ENCODE results near the gene SRSF12. TPM values are rescaled to one million over a fixed set of nuclear protein-coding genes. Genes with fewer than 3 reads are reported as not detected.

Gene SRSF12
- total RNA-seq, 1 donor from 2014 or later: 0.53 TPM

DNA sequence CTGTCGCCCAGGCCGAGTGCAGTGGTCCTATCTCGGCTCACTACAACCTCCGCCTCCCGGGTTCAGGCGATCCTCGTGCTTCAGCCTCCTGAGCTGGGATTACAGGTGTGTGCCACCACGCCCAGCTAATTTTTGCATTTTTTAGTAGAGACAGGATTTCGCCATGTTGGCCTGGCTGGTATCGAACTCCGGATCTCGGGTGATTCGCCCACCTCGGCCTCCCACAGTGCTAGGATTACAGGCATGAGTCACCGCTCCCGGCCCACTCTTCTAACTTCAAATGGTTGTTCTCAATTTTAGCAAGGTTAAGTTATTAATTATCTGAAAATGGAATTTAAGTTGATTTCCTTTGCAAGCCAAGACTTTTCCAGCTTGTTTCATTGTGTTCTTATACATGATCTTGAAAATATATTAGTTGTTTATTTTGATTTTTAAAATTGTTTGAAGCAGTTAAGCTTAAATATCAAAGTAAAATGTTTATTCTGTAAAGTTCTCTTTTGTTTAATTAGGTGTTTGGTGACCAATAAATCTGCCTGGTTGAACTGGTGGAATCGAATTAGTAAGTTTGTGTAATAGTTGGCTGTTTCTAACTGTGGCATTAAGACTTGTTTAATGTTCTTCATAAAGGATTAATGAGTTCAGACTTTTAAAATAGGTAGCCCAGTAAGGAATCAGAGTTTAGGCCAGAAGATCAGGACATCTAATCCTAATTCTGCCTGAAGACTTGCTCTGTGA is 30.3 kb upstream of the SRSF12 start:
- Histone ChIP-seq H3K27me3 (no peaks in the 10 kb centered on the region), H3K27ac (peak overlapping the region; percentile 92 to 98), H3K4me1 (peaks cover 0 to 15% of the 10 kb centered on the region in 2 donors), H3K4me3 (peak overlapping the region; percentile 4 to 86), H3K36me3 (peaks cover 0 to 17% of the 10 kb centered on the region in 2 donors), H3K9me3 (no peaks in the 10 kb centered on the region)
- no peak for DNase-seq (ENCODE audit: low spot score in 2 of 2)
- intact Hi-C loops (cut with DNase I): loop anchor here (5.0 kb wide), 2 partner anchors 74 to 204 kb away; partner anchors contain the start of gene UBE2J1
- TF ChIP-seq, protein P1, sequence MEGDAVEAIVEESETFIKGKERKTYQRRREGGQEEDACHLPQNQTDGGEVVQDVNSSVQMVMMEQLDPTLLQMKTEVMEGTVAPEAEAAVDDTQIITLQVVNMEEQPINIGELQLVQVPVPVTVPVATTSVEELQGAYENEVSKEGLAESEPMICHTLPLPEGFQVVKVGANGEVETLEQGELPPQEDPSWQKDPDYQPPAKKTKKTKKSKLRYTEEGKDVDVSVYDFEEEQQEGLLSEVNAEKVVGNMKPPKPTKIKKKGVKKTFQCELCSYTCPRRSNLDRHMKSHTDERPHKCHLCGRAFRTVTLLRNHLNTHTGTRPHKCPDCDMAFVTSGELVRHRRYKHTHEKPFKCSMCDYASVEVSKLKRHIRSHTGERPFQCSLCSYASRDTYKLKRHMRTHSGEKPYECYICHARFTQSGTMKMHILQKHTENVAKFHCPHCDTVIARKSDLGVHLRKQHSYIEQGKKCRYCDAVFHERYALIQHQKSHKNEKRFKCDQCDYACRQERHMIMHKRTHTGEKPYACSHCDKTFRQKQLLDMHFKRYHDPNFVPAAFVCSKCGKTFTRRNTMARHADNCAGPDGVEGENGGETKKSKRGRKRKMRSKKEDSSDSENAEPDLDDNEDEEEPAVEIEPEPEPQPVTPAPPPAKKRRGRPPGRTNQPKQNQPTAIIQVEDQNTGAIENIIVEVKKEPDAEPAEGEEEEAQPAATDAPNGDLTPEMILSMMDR (IDR thresholded peaks at IDR 0.05): no peak

DNA sequence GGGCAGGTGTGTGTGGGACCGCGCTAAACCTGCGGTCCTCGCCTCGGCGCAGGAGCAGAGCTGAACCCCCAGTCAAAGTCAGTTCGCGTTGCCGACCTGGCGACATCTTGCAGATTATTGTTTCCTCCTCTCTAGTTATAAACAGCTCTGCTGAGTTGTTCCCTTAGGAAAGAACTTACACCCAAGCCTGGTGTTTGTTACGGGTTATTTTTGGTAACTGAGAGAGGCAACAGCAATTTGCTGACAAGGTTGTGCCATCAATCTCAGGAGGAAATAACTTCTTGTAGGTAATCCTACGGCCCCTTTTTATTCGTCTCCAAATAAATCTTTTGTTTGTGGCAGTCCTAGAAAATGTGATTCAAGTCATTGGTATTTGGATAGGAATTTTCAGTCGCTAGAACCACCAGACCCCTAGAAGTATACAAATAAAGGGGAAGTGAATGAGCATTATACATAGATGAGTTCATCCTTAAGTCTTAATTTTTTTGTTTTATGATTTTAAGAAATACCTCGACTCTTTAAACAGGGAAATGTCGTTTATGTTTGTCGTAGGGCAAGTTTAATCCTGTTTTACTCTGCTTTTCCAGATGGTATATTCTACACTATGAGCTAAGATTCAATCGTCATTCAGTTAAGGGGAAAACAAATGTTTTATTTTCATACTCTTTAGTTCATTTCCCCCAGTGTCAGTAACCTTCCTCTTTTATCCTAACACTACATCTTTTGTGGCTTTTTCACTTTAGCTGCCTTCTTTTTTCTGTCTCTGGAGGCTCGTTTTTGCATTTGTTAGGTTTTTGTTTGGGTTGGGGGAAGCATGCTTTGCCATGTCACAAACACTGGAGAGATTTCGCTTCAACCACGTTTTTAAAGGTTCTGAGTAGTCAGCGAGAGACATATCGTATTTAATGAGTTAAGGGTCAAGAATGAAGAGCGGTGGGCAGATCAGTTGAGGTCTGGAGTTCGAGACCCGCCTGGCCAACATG is 29.1 kb upstream of the SRSF12 start:
- TF ChIP-seq, protein P1 (IDR thresholded peaks at IDR 0.05): no peak
- H3K4me3 ChIP-seq: peak overlapping the region; percentile 86 to 97
- H3K4me1 ChIP-seq: peaks cover 0 to 15% of the 10 kb centered on the region in 2 donors
- no peaks in the 10 kb centered on the region for H3K9me3 ChIP-seq
- H3K36me3 ChIP-seq: peaks cover 0 to 12% of the 10 kb centered on the region in 2 donors
- H3K27me3 ChIP-seq: no peaks in the 10 kb centered on the region
- peak overlapping the region; percentile 92 to 98 for H3K27ac ChIP-seq
- DNase-seq (ENCODE audit: low spot score in 2 of 2): peak in 1 of 2 donors; percentile 64
- intact Hi-C loops (cut with DNase I): loop anchor here (1.0 to 5.0 kb wide), 4 partner anchors 13 to 205 kb away; partner anchors contain the start of genes PNRC1 and UBE2J1

DNA sequence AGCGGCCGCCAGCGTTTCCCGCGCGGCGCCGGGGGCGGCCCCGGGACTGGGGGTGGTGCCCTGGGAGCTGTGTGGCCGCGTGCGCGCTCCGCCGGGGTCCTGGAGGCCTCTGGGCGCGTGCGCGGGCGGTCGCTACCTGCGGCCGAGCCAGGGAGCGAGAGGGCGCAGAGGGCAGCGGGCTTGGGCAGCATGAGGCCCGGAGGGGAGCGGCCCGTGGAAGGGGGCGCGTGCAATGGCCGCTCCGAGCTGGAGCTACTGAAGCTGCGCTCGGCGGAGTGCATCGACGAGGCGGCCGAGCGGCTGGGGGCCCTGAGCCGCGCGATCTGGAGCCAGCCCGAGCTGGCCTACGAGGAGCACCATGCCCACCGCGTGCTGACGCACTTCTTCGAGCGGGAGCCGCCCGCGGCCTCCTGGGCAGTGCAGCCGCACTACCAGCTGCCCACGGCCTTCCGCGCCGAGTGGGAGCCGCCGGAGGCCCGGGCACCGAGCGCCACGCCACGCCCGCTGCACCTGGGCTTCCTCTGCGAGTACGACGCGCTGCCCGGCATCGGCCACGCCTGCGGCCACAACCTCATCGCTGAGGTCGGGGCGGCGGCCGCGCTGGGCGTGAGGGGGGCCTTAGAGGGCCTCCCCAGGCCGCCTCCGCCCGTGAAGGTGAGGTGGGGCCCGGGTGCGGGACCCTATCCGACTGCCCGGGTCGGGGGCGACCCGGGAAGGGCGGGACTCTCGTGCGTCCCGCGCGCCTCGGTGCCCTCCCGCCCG is 28.3 kb upstream of the SRSF12 start, which contains the start of gene PM20D2:
PM20D2 (plus strand) TSS at position 100 of the 762 bp plus-strand sequence; CDS start at position 190, 90 bp downstream.
- H3K27ac ChIP-seq: peak within 1 kb of the TSS; percentile 92 to 98
- intact Hi-C loops (cut with DNase I): loop anchor here (2.0 to 5.0 kb wide), 3 partner anchors 65 to 206 kb away; partner anchors contain the start of genes PNRC1 and UBE2J1

DNA sequence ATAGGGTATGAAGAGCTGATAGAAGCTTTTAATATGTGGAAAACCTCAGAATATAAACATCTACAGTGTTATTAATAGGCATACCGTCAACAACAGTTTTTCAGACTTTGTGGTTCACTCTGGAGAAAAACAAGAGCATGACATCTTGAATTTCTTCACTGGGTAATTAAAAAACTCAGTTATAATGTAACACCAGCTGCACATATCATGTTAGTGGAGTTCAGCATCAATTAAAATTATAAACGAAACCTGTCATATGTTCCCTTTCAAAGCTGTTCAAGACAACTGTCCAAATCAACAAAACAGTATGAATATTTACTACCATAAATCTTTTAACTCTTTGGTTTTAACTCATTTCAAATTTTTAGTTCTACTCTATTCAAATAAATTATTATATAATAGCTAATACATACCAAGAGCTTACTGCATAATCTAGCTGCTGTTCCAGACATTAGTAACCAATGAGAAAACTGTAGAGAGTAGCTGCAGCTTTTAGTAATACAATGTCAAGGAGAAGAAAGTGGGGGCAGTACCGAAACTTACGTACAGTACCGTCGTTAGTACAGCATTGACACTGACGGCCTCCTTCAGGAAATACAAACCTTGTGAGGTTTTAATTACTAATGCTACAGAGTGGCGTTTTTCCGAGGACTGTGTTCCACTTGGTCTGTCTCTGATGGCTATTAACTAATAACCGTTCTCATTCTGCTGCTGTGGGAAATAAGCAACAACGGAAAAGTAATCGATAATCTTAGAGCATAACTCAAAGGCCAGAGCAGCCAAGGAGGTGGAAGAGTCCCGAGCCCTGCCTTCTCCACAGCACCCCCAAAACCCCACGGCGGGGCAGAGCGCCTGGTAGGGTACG is 27.5 kb upstream of the SRSF12 start:
- intact Hi-C loops (cut with DNase I): loop anchor here (5.0 kb wide), 2 partner anchors 77 to 207 kb away; partner anchors contain the start of gene UBE2J1
- H3K4me3 ChIP-seq: peak overlapping the region; percentile 86 to 97
- peak overlapping the region; percentile 92 to 98 for H3K27ac ChIP-seq
- no peak for DNase-seq (ENCODE audit: low spot score in 2 of 2)
- H3K4me1 ChIP-seq: peaks cover 0 to 13% of the 10 kb centered on the region in 2 donors
- TF ChIP-seq, protein P1 (IDR thresholded peaks at IDR 0.05): no peak
- peaks cover 0 to 4% of the 10 kb centered on the region in 2 donors for H3K36me3 ChIP-seq
- H3K27me3 ChIP-seq: no peaks in the 10 kb centered on the region
- H3K9me3 ChIP-seq: no peaks in the 10 kb centered on the region

More for the DNA sequence above, 28.3 kb upstream of the SRSF12 start, which contains the start of gene PM20D2:
- Histone ChIP-seq H3K4me3 (peak within 1 kb of the TSS; percentile 86 to 97), H3K9me3 (no peaks in the 10 kb centered on the region), H3K4me1 (peaks cover 0 to 11% of the 10 kb centered on the region in 2 donors), H3K27me3 (no peaks in the 10 kb centered on the region), H3K36me3 (peaks cover 0 to 4% of the 10 kb centered on the region in 2 donors)
- TF ChIP-seq, protein P1 (IDR thresholded peaks at IDR 0.05): no peak
- DNase-seq (ENCODE audit: low spot score in 2 of 2): peak in 1 of 2 donors; percentile 82

Measured in ascending aorta (tissue), 2 donors.